OCI-M1 (cell line): ENCODE results near the gene TNIP1.

Experiments used
- DNase-seq: peaks from one replicate; lab custom pipeline; 2025; lab: John Stamatoyannopoulos, UW

TNIP1 gene

DNA sequence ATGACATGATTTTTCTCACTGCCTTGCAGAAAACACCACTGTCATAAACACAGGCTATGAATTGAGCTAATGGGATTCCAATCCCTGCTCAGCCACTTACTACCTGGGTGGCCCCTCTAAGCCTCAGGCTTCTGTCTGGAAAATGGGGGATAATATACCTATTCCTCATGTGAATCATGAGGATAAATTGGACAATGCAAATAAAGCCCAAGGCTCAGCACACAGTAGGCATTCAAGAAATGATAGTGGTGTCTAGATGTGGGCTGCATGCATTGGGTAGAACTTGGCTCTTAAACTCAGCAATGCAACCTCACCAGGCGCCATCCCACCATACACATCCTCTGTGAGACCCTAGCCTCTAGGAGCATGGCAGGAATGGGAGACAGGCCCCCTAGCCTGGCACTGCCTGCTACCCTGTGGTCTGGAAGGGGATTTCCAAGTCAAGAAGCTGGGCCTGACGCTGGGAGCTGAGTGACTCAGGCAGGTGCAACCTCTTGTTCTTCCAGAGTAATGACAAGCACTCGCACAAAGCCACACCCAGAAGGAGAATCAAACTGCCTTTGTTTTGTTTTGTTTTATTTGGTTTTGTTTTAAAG, 2.3 kb upstream of the TNIP1 start:
- no peak for DNase-seq

DNA sequence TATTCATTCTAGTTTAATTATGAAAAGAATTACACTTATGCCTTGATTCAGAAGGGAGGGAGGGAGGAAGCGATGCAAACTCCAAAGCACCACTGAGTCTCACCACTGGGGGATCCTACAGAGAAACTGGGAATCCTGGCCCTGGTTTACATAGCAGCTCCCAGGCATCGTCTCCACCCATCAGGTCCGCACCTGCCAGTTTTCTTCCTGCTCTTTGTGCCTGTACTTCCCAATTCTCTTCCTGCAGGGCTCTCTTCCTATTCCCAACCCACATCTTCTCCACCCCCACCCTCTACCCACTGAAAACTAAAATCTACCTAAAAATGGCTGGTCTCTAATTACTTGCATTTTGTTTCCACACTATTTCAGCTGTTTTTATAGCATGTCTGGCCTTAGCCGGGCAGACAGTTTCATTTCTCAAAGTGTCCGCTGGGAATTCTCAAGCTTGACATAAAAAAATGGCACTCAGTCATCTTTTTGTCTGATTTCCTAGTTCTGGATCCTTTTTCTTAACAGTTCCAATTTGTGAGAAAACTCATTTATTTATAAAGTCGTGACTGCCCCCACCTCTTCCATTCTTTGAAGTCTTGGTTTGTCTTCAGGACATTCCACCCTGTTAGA, 1.6 kb upstream of the TNIP1 start:
- peak; percentile 62 for DNase-seq

DNA sequence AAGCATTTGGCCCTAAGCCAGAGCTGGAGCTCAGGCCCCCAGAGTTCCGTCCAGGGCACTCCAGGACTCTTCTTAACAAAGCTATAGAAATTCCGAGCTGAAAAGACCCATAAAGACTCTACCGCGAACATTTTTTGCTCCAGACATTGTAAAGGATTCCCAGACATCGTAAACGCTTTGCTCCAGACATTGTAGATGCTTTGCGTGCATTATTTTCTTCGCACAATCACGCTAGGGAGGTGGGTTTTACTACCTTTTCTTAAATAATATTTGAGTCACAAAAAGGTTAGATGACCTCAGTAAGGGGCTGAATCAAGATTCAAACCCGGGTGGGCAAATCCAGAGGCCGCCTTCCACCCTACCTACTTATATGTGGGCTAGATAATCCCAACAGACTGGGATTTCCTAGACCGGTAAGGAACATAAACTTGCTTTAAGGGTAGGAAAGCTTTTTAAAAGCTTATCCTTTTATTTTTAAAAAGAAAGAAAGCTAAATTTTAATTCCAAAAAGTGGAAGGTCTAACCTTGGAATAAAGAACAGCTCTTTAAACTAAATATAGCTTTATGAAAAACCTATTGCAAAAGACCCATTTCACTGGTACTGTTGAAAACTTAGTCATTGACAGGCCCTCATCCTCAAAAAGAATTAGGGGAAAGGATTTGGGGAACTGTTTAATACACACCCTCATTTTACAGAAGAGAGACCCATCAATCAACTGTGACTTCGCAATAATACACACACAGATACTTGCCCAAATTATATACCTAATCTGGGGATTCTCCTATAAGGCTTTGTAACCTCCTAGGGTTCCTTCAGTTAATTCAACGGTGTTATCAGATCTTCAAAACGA, 822 bp upstream of the TNIP1 start:
- DNase-seq = peak; percentile 62

DNA sequence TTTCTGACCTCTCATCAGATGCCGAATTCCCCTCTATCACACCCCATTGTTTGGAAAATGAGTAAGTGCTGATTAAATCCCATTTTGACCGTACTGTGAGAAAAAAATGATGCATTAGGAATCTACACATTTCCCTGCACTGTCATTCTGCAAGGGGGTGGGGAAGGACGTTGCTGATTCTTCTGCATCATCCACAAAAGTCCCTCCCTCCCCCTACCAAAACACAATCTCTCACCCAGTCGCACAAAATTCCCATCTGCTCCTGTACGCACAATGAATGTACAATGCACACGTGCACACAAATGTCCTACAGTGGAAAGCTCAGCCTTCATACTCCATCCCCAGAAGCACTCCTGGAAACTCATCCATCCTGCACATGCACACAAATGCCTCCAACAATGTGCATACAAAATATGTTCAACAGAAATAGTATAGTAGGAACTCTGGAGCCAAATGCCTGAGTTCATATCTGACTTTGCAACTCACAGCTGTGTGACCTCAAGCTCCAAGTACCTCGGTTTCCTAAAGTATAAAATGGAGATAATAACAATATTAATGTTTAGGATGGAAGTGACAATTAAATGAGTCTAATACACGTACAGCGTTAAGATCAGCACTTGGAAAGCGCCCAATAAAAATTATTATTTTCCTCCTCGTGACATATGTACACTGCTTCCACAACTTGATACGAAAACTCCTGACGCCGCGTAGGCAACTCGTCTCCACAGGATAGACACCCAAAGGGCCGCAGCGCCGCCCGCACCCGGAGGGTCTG, 809 bp downstream of the TNIP1 start:
- DNase-seq = no peak

DNA sequence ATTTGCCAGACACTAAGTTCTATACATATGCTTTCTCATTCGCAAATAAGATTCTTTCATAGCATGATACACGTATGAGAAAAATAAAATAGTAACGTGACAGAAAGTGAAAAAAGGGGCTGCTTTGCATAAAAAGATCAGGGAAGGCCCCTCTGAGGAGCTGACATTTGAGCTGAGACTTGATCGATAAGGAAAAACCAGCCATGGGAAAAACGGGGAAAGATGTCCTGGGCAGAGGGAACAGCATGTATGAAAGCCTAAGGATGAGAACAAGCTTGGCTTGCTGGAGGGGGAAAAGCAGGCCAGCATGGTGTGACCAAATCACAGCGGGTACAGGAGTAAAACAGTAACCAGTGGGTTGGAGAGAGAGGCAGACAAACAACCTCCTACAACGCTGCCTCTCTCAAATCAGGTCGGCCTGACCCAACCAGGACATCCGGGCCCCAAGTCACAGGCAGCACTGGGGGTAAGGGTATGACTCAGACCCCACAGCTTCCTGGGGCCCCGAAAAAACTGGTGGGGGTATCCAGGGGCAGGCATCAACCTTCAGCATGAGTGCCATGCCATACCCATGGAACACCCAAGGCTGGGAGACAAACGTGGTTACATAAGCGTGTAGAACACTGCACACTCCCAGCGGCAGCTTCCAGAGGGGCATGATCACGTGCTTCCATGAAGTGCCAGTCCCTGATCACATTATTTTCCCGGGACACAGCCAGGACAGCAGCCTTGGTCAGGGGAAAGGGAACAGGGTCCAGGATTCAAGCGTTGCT, 2.2 kb downstream of the TNIP1 start:
- DNase-seq = no peak

DNA sequence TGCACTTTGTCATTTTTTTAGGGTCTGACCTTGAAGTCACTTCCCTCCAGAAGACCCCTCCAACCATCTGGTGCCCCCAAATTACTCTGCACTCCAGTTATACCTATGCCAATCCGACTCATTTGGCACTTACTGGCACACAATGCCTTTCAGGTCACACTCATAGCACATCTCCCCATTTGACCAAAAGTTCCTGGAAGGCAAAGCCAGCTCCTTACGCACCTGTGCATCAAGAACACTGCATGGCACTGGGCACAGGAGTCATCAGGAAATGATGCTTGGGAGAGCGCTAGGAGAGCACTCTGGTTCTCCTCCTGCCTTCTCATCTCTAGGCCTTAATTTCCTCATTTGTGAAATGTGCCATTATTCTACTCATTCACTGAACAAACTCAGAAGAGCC, 2.9 kb downstream of the TNIP1 start:
- no peak for DNase-seq

DNA sequence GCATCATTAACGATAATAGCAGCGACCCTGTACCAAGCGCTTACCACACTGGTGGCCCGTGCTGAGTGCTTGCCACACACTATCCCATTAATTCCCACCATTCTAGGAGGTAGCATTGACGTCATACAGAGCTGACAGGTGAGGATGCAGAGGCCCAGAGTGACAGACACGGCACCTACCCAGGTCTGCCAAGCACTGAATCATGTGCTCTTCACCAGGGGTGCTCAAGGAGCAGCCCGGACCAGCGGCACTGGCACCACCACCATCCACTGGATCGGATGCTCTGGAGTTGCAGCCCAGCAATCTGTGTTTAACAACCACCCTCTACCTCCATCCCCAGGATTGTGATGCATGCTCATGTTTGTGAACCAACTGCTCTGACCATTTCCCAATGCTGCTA, 3.4 kb downstream of the TNIP1 start:
- DNase-seq = no peak

DNA sequence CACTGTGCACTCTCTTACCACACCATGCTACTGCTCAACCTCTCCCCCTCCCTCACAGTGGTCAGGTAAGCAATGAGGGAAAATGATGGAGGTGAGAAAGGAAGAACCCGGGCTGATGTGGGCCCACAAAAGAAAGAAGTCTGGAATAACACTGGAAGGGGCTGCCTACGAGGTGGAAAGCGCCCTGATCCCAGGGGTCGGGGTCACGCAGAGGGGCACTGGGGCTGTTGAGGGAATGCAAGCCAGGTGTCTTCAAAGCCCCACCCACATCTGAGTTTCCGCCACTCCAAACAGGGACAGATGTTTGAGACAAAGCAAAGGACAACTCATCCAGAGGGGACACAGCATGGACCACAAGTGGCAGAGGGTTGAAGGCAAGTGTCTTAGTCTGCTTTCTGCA, 4.2 kb downstream of the TNIP1 start:
- no peak for DNase-seq

DNA sequence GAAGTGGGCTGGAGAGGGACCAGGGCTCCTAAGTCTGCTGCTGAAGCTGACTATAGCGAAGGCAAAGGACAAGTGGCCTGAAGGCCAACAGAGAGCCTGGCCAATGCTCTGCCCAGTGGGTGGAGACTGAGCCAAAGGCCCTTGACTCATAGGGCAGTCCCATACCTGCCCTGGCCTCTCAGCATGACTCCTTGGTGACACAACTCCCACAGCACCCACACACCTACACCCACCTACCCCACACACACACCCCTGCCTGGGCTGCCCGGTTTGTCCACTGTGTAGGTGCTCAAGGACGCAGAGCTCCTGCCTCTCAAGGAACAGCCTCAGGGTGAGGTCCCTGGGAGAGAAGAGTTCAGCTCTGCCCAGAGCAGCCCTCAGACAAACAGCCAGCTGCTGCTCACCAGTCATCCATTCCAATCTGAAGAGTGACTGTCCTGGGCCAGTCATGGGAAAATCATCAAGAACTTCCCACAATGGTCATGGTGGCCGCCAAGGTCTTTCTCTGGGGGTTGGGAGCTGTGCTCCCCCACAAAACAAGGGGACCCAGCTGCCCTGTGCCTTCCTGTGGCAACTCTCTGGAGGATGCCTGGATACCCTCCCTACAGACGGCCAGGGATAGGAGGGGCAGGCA, 5.0 kb downstream of the TNIP1 start:
- no peak for DNase-seq

DNA sequence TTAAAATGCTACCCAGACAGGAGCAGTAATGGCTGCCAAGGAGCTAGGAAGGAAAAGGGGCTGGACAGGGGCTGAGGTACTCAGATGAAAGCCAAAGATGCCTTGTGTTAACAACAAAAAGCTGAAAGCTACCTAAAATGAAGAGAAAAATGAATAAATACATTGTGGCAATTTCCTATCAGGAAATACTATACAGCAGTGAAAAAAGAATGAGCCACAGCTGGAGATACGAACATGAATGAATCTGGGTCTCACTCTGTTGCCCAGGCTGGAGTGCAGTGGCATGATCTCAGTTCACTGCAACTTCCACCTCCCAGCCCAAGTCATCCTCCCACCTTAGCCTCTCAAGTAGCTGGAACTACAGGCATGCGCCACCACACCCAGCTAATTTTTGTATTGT, 6.3 kb downstream of the TNIP1 start:
- DNase-seq = no peak

DNA sequence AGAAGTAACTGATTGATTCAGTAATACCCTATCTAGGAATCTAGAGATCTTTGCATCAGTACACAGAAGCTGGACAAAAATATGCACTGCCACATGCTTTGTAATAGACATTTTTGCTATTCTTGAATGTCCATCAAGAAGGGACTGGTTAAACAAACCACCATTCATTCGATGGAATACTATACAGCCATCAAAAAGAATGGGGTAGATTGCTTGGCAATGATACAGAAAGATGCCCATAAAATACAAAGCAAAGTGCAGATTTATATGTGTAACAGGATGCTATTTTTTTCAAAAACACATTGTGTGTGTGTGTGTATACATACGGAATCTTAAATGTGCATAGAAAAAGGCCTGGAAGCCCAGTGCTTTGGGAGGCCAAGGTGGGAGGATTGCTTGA, 7.6 kb downstream of the TNIP1 start:
- no peak for DNase-seq

DNA sequence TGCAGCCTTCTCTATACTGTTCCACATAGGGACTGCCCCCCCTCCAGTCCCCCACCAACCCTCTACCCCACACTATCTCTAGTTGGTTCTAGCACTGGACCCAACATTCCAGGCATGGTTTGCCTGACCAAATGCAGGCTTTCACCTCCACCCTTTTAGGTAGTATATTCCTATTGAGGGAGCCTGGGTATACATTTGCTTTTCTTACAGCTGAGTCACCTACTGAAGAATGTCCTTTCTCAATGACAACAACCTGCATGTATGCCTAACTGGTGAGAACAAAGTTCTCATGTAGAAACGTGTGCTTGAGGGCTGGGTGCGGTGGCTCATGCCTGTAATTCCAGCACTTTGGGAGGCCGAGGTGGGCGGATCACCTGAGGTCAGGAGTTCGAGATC, 8.2 kb downstream of the TNIP1 start:
- no peak for DNase-seq

DNA sequence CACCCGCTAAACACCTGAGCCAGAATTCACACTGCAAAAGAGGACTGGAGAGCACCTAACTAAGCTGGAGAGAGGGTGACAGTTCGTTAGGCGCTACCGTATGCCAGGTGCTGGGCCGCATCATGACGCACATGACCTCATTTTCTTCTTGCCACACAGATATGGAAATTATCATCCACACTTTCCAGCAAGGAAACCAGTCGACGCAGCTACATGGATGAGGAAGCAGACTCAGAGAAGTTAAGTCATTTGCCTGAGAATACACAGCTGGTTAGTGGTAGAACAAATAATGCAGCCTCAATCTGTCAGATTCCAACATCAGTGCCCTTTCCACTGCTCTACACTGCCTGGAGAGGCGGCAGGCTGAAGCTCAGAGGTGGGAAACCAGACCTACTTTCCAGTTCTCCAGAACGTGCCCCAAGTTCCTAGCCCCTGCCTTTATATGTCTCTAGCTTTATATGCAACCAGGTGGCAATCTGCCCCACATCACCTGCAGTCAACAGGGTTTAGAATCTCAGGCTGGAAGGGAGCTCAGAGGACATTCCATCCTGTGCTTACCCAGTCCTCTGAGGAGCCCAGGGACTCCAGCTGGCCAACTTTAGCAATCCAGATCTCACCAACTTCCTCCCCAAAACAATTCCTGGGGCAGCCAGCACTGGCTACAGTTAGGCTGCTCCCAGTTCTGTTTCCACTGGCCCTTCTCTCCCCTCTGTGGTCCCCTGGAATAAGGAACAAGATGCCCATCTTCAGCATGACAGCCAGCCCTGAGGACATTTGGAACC, 8.8 kb downstream of the TNIP1 start:
- no peak for DNase-seq

DNA sequence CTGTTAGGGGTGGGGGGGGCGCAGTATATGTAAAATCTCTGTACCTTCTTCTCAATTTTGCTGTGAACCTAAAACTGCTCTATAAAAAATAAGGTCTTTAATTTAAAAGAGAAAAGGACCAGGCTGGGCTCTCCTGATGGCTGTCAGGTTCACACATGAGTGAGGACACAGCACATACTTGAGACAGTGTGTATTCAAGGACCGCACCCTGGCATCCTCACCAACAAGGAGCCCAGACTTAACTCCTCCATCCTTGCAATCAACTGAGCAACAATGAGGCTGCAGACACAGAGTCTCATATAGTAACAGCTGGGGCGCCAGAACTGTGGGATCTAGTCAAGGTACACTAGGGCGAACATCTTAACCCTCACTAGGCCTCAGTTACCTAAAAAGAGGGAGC, 9.8 kb downstream of the TNIP1 start:
- DNase-seq = no peak

DNA sequence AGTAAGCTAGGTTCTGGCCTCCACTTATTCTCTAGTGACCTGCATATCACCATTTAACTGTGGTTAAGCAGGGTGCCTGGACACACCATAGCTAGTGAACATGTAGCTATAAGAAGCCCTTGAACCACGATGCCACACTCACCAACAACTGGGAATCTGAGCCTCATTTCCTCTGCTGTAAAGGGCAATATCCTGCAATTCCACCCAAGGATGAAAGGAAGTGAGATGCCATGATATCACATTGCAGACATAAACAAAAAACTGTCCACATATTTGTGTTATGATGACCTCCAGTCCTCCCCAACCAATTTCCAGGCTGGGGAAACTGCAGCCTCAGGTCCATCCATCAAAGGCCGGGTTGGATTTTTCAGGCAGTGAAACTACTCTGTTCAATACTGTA, 10.4 kb downstream of the TNIP1 start:
- no peak for DNase-seq

DNA sequence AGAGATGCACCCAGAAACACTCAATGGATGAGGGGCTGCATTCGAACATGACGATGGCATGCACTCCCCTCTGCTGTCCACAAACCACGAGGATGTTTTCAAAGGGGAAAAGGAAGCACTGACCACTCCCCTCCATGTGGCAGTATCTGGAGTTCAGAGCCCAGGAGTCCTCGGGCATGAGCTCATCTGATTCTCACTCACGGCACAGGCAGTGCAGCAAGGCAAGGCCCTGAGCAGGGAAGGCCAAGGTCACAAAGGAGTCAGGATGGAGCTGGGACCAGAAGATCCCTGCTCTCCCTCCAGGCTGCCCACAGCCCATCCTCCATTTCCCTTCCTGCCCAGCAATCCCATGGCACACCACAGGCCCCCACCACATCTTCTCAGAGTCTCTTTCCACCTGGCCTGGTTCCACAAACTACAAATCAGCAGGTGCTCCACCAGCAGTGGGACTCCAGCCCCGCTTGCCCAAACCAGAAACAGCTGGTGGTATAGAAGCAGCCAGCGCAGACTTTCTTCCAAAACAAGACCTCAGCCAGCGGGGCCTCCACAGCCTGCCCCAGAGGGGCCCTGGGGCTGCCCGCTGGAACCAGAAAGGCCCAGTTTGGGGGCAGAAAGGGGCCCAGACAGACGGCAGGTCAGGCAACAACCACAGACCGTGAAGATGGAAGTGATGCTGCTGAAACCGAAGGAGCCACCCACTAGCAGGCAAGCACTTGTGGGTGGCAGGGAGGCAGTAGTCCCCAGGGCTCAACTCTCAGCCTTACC, 12.2 kb downstream of the TNIP1 start:
- no peak for DNase-seq

DNA sequence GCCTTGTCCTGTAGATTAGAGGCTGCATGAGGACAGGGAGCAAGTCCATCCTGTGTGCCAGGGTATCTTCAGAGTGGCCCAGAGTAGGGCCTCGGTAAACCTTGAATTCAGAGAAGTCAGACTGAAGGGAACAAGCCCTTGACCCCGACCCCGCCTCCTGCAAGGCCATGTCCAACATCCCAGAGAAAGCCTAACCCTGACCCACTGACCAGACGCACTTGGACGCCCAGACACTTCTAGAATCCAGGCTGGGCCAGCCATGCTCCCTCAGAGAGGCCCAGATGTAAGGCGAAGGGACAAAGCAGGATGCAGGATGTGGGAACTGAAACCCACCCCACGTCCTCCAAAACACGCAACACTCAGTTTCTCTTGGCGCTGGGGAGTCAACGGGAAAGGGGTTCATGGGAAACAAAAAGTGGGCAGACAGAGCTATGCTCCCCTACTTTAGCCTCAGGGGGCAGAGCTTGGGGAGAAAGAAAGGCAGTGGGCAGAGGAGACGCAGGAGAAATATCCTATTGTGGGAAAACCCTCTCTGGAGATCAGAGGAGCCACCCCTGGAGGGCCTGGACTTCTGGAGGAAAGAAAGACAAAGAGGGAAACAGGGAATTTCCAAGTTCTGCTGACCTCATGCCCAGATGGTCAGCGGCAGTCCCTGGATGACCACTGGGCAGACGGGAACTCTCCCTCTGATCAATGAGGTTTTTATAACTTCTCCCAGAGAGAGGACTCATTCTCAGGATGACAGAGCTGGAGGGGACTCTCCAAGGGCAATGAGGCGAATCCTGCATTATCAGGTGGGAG, 13.0 kb downstream of the TNIP1 start:
- no peak for DNase-seq

DNA sequence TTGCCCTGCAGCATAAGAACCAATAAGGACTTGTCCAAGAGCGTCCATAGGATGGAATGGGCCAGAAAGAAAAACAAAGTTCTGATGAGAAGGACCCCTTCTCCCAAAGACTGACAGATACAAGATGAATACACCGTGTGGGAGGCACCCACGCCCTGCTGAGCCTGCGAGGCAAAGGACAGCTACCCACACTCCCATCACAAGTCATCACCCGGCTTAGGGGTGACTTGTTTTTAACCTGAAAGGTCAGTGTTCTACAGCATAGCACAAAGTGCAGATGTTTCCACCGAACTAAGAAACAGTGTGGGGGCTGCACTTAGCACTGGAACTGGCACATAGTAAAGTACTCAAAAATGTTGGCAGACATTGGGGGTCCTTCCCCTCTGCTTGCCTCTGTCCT, 13.9 kb downstream of the TNIP1 start:
- DNase-seq = no peak

DNA sequence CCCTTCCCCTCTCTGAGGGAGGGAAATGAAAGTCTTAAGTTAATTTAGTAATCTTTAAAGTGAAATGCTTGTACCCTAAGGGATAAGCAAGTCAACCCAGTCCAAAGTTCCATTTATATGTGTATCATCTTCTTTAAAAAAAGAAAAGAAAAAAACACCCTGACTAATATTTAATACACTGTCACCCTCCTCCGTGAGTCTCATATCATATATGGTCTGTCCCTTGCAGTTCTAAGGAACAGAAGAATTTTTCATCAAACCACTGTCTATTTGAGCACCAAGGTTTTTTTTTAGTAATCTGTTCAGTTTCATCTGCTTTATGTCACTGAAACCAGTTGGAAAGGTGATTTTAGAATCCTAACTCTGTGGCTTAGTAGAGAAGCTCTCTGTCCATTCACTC, 15.2 kb downstream of the TNIP1 start:
- DNase-seq = no peak
